Fibroblast of upper back skin (primary cell): Measurements from ENCODE around the gene TNNT1.
"Not testable (repeated sequence)": the region's sequence is repeated elsewhere in the genome, so short reads cannot be mapped to it uniquely, and the experiment has no call there.

Experiments used
- DNase-seq: peaks from one replicate; pipeline ENCODE4 v3.0.0-alpha.2; 2013

TNNT1 gene, protein sequence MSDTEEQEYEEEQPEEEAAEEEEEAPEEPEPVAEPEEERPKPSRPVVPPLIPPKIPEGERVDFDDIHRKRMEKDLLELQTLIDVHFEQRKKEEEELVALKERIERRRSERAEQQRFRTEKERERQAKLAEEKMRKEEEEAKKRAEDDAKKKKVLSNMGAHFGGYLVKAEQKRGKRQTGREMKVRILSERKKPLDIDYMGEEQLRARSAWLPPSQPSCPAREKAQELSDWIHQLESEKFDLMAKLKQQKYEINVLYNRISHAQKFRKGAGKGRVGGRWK

DNA sequence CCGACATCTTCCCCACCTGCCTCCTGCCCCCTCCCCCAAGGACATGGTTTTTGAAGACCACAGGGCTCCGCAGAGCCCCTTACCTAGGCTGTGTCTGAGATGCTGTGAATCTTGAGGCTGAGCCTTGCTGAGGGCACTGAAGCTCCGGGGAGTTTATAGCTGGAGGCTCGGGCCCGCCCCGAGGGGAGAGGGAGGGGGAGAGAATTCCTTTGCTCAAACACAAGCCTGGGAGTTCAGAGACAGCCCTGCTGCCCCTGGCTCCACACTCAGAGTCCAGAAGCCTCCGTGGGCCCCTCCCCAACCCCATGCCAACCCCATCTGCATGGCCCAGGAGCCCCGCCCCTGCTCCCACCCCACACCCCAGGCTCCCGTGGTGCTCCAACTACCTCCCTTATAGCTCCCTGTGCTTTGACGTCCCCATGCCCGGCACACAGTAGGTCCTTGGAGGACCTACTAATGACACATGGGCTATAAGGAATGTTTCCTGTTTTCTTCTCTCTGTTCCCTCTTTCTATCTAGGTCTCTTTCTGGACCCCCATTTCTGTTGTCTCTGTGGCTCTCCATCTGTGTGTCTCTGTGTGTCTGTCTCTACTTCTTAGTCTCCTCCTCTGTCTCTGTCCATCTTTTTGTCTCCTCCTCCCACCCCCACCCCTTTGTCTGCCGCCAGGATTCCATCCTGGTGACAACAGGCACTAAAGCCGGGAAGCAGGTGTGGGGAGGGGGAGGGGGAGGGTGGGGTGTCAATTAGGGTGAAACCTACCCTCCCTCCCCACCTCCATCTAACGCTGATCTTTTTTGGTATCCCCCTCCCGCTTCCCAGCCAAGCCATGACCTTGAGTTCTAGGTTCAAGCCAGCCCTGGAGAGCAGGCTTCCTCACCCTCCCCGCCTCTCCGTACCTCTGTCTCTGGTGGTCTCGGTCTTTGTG is at the start of gene TNNT1:
TSS of gene TNNT1 (minus strand) at position 129 of the 926 bp plus-strand sequence. CDS start 2,049 bp downstream, outside the sequence.
- no peak for DNase-seq

DNA sequence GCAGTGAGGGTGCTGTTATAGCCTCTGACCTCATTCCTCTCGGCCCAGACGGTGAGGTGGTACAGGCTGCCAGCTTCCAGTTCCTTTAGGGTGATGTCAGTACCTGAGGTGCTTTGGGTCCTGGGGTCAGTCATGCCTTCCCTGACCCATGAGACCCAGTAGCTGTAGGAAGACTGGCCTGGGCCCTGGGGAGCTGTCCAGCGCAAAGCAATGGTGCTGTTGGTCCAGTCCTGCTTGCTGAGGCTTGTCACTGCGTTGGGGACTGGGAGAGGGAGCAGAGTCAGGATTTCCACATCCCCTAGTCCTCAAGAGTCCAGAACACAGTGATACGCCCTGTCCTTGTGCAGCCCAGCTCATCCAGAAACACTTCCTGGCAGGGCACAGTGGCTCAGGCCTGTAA is 49.6 kb upstream of the TNNT1 start:
- no peak for DNase-seq

DNA sequence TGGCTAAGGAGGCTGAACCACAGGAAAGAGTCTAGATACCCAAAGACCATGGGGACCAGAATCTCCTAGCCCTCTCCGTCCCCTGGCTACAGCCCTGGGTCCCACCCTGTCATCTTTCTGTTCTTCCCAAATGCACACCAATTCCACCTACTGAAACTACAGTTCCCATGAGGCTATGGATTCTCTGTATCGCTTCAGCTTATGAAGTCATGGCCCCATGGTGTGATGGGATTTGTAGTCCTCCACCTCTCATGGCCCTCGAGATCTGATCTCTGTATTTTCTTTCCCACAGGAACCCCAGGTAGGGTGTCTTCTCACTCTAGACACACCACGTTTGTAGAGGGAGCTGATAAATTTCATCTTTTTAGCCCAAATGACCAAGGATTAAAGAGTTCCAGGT is 48.5 kb upstream of the TNNT1 start:
- DNase-seq: no peak

DNA sequence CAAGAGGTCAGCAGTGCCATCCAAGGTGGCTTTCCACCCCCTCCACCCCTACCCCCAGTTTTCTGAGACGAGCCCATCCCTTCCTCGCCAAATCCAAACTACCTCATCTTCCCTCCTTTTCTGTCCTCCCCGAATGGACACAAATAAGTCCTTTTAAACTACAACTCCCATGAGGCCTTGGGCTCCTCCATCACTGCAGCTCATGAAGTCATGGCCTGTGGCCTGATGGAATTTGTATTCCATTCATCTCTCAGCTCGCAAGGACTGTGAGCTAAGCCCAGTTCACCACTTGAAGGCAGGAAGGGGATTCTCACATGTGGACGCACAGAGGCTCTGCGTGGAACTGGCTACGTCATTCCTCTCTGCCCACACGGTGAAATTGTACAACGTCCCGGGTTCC is 47.8 kb upstream of the TNNT1 start:
- DNase-seq: no peak

DNA sequence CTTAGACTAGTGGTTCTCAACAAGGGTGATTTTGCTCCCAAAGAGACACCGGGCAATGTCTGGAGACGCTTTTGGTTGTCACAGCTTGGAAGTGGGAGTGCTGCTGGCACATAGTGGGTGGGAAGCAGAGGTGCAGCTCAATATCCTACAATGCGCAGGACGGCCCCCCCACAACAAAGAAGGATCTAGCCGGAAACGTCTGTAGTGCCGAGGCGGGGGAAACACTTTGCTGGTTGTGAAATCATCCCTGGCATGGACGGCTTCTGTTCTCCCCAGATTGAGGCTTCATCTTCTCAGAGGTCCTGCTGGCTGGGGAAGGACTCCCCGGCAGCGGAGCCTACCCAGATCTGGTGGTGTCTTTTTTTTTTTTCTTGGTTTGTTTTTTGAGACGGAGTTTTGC is 44.5 kb upstream of the TNNT1 start:
- no peak for DNase-seq

DNA sequence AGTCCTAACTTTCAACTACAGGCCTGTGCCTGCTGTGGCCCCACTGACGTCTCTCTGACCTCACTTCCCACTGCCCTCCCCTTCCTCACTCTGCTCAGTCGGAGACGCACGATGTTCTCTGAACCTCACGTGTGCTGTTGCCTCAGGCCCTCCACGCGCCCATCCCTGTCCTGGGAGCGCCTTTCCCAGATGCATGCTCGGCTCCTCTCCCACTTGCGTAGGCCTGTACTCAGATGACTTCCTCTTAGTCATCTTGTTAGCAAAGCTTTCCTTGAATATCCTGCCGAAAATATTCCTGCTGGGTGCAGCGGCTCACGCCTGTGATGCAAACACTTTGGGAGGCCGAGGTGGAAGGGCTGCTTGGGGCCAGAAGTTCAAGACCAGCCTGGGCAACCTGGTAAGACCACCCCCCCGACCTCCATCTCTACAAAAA is 40.4 kb upstream of the TNNT1 start:
- peak; percentile 79 for DNase-seq

DNA sequence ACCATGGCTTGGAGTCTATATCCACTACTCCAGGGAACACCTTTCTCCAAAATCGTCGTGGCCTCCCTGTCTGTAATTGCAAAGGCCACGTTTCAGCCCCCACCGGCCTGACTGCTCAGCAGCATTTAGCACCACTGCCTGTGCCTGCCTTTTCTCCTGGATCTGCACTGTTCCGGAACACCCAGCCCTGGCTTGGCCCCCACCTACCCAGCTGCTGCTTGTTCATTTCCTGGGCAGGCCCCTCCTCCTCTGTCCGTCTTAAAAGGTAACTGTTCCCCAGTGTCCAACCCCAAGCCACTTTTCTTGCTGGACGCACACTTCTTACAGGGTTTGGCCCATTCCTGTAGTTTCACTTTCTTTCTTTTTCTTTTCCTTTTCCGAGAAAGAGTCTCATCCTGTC is 39.6 kb upstream of the TNNT1 start:
- no peak for DNase-seq

DNA sequence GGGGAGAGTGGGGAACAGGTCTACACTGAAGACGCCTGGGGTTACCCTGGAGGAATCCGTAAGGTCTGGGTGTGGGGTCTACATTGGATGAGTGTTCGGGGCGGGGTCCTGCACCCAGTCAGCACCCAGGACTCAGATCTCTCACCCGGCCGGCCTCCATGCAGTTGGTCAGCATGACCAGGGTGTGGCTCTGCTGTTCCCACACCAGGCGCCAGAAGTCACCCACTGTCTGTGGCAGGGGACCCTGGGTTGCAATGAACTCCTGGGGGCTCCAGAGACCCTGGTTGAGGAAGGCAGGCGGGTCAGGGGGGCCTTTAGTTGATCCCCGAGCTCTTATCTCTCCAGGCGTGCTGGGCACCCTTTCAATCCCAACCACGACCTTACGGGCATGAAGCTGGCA is 37.1 kb upstream of the TNNT1 start:
- no peak for DNase-seq

DNA sequence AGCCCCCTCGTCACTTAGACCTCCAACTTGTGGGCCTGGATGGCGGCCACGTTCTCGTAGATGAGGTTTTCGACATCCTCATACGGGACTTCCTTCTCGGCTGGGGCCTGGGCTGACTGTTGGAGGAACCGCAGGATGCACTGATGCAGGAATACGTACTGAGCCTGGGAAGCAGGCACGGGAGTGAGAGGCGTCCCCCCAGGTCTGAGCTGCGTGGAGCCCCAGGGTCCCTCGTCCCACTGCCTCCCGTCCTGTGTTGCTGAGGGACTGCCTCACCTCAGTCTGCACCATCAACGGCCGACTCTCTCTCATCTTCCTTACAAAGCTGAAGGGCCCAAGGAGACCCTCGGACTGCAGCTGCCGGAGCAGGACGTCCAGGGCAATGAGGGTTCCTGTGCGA is 32.7 kb upstream of the TNNT1 start:
- DNase-seq: no peak

DNA sequence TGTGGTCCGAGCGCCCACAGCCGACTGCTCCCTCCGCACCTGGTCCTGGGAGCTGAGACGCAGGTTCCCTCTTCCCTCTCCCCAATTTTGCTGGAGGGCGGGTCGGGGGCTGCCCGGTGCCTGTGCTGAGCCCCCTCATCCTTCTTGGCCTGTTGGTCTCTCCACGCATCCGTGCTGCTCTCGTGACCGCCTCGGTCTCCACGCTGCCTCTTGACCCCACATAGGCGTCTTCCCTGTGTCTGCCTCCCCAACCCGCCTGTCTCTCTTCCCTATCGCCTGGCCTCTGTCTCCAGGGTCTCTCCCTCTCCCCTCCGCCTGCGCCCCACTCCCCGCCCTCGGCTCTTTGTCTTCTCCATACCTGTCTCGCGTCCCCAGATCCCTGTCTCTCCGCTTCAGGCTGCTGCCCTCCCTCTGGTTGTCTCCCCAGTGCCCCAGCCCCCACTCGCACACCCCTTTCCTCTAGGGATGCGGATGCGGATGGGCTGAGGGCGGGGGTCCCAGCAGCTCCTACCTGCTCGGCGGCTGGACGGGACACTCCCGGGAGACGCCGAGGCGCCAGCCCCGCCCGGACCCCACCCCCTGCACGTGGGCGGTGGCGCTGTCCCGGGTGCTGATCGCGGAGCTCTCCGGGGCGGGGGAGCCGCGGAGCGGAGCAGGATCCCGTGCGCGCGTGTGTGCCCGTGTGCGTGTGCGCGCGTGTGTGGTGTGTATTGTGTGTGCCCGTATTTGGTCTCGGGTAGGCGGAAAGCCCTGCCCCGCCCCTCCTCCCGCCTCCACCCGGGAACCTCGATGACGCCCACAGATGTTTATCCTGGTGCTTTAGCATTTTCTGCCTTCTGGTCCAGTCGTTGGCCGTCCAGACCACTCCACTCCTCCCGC is 30.8 kb upstream of the TNNT1 start, which contains the start of gene SYT5:
TSS of gene SYT5 (minus strand) at position 684 of the 879 bp plus-strand sequence. CDS start 1,248 bp downstream, outside the sequence.
- DNase-seq: peak; percentile 14

DNA sequence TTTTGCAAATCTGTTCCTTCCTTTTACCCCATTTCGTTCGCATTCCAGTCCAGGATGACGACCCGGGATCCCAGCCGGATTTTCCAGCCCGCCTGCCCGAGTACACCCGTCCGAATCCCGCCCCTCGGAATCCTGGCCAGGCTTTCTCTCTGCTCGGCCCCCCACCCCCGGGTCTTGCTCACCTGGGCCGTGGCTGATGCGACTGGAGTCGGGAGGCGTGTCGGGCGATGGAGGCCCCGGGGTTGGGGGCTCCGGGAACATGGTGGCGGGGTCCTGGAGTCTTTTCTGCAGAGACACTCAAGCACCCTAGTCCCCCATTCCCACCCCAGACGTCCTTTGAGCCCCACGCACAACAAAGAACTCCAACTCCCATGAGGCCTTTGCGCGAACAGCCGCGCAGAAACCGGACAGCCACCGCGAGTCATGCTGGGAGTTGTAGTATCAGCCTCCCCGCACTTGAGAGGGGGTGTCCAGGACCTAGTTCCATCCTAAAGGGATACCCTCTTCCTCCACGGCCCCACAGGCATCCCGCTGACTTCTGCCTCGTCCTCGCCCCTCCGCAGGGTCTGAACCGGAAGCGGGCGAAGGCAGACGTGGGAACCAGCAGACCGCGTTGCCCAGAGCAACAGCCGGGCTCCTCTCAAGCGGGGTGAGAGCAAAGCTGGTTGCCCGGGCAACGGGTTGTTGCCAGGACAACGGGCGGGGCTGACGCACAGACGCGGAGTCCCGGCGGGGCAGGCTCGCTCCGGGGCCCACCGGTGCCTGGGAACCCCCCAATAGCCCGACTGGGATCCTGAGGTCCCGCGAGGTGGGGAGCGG is 30.0 kb upstream of the TNNT1 start:
- DNase-seq: peak; percentile 71

DNA sequence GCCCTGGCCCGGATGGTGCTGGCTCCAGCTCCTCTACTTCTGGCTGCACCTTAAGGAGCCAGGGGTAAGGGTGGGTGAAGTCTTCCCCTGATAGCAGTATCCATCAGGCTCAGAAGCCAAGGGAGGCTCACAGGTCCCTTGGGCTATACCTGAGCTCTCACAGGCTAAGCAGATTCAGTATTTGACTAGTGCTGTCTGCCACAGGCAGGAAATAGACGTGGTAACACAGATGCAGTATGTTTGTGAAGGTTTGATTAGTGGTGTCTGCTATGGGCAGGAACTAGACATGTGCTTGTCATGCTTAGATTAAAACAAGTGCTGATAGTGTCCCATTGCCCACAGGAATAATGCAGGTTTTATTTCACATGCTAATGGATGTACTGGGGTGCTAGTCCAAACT is 27.1 kb upstream of the TNNT1 start:
- DNase-seq: no peak

DNA sequence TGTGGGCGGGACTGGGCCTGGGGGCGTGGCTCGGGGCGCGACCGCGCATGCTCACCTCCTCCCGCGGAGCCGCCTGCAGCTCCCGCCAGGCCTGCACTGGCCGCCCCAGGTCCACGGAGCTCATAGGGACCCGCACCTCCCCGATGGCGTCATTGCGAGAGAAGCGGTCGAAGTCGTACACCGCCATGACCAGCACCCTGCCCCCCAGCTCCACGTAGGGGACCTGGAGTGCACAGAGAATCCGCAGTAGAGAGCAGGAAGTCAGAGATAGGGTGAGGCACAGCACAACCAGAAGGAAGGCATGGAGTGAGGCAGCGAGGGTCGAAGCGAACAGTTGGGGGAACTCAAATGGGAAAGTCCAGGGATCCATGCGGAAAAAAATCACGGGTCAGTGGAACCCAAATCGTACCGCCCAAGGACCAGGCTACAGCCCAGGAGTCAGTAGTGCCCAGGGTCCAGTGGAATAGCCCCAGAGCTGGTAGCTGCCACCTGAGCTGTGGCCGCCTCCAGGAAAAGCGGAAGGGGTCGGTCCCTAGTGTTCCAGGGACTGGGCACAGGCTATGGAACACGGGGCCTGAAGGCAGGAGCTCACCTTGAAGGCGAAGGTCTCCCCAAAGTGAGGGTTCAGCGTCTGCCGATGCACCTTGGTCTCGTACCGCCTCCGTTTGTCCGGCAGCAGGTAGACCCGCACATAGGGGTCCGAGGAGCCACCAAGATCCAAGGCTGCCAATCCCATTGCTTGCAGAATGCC is 26.3 kb upstream of the TNNT1 start:
- DNase-seq: no peak

DNA sequence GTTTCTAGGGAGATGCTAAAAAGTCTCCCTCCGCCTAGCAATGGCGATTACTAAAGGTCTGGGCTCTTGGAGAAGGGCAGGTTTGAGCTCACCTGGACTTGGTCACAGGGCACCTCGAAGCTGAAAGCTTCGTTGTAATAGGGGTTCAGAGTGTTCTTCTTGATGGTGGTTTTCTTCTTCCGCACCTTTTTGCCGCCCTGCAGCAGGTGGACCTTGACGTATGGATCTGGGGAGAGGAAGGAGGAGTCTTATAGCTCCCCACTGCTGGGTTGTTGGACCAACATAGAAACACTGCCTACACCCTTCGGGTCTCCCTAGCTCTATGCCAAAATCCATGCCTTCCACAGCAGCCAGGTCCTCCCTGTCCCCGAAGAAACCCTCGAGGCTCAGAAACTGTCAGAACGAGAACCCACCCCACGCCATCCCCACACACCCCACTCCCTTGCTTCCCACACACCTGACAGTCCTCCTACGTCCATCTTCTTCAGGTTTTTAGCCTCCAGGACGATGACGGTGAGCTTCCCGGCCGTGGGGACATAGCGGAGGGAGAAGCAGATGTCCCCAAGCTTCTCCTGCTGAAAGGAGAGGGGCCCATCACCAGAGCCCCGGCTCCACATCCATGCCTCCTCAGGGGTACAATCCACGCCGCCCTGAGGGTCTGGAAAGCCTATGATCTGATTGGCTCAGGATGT is 25.6 kb upstream of the TNNT1 start:
- DNase-seq: no peak

DNA sequence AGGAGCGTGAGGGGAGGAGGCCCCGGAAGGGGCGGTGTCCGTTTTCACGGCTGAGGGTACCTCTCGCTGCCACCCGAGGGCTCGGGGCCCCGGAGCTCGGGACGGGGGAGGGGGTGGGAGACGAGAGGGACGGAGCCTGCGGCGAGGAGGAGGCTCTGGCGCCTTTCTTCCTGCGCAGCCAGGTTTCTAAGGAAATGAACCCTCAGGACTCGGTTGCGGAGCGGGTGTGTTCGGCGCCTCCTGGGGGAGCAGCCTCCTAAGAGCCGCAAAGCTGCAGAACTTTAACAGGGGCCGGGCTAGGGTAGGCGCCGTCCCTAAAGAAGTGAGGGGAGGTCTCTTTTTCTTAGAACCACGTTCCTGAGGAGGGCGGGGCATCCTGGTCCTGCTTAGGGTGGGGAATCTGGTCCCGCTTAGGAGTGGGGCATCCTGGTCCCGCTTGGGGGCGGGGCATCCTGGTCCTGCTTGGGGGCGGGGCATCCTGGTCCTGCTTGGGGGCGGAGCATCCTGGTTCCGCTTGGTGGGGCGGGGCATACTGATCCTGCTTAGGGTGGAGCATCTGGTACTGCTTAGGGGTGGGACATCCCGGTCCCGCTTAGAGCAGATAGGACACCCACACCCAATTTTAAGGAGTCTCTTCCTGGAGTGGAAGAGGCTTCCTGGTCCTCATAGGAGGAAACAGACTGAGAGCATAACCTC is 24.9 kb upstream of the TNNT1 start:
- peak; percentile 68 for DNase-seq

DNA sequence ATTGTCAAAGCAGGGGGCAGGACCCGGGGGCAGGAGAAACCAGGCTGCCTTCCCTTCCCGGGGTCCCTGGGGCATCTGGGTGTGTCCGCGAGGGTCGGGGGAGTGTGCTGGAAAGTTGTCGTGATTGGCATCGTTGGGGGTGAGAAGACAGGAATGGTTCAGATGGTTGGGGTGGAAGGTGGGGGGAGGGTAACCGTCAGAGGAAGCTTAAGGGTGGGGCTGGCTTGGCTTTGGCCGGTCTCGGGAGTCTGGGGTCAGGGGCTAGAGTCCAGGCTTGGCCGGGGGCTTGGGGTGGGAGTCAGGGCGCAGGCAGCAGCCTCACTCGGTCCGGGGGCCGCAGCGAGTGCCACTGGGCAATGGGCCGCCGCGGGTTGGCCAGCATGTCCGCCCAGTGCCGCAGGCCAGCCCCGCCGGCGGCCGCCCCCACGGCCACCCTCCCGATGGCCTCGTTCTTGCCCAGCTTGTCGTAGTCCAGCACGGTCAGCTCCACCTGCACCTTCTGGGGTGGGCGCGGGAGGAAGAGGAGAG is 24.2 kb upstream of the TNNT1 start:
- DNase-seq: no peak

DNA sequence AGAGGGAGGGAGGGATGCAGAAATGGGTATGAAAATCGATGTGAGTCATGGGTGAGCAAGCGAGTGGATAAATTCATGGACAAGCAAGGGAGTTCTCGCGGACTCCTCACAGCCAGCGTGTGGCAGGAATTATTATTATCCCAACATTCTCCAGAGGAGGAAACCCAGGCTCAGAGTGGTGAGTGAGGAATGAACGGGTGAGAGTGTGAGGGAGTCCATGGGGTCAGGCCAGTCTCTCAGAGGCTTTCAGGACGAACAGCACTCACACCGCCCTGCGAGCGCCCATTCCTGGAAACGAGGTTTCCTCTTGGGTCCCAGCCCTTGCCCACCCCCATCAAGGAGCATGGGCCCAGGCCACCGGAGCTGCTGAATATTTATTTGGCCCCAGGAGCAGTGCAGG is 23.7 kb upstream of the TNNT1 start:
- DNase-seq: peak; percentile 71

DNA sequence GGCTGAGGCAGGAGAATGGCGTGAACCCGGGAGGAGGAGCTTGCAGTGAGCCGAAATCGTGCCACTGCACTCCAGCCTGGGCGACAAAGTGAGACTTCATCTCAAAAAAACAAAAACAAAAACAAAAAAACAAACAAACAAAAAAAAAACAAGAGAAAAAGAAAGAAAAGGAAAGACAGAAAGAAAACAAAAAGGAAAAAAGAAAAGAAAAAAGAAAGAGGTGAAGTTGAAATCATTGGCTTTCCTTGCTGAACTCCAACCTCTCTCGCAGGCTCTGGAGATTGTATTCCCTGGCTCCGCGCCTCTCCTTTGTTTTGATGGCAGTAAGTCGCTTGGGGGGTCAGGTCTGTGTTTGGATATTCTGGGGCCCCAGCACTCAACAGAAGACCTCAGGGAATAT is 23.3 kb upstream of the TNNT1 start:
- DNase-seq: not testable (repeated sequence)

DNA sequence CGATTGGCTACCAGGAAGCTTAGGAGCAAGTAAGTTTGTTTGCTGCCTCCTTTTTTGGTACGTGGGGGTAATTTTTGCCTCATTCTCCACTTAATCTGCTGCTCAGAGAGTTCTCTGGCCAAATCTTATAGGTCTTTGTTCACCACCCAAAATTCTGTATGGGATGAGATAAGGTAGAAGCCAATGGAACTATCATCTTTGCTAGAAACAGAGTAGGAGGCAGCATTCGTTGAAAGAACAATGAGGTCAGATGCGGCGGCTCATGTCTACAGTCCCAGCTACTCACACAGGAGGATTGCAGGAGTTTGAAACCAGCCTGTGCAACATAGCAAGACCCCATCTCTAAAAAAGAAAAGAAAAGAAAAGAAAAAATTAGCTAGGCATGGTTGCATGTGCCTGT is 22.4 kb upstream of the TNNT1 start:
- DNase-seq: no peak

DNA sequence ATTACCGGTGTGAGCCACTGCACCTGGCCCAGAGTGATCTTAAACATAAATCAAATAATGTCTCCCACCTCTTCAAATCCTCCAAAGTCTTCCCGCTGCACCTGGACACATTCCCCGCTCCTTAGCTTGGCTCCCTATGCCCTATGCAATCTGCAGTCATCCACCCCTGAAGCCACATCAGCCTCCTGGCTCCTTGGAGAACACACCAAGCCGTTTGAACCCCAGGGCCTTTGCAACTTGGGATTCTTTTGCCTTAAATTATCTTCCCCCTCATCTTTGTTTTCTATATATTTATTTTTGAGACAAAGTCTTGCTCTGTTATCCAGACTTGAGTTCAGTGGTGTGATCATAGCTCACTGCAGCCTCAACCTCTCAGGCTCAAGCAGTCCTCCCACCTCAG is 20.1 kb upstream of the TNNT1 start:
- no peak for DNase-seq
